Thyroid gland (tissue), 4 donors: Measurements from ENCODE around the gene ZNF598.
"Not testable (repeated sequence)": the region's sequence is repeated elsewhere in the genome, so short reads cannot be mapped to it uniquely, and the experiment has no call there.

ENCODE experiments used
- POLR2A ChIP-seq, 2 donors: fragments of 450-650 bp; IDR thresholded peaks; one replicate each; pipeline ENCODE4 v1.6.1; 2017; ENCODE audit warnings: antibody characterized with exemption in 2 of 2, mild to moderate bottlenecking in 2 of 2, moderate library complexity in 1 of 2
- TF ChIP-seq, protein P1 (sequence below), 6 experiments: fragments of 200-600 bp in 3 of 6; fragments of 450-650 bp in 3 of 6; sonication (generic) in 3 of 6; IDR thresholded peaks; one replicate each; pipeline ENCODE4 v1.5.1; 2016 to 2019; ENCODE audit warnings: antibody characterized with exemption in 6 of 6, mild to moderate bottlenecking in 2 of 6, inconsistent platforms in 1 of 6, moderate library complexity in 1 of 6

DNA sequence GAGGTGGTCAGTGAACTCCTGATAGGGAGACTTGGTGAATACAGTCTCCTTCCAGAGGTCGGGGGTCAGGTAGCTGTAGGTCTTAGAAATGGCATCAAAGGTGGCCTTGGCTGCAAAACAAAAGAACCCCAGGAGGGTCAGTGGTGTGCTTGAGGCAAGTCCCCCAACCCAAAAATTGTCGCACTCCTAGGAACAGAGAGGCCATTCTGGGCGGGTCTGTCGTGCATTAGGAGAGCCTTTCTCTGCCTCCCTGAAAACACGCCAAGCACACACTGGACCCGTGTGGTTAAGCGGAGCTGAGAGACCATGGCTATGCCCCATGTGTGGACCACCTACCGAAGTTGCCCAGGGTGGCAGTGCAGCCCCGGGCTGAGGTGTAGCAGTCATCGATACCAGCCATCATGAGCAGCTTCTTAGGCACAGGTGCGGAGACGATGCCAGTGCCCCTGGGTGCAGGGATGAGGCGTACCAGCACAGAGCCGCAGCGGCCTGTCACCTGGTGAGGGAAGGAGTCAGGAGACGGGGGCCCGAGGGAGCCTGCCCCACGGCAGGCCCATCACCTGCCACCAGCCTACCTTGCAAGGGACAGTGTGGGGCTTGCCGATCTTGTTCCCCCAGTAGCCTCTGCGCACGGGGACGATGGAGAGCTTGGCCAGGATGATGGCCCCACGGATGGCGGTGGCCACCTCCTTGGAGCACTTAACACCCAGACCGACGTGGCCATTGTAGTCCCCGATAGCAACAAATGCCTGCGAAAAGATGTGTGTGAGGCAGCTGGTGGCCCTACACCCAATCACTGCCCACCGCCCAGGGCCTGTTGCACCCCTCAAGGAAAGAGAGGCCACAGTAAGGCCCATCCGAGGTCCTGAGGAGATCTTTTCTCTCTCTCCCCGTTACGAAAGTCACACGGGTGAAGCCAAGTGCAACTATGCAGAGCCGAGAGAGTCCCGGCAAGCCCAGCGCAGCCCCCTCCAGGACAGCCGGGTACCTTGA, 47.2 kb downstream of the ZNF598 start:
- TF ChIP-seq, protein P1, sequence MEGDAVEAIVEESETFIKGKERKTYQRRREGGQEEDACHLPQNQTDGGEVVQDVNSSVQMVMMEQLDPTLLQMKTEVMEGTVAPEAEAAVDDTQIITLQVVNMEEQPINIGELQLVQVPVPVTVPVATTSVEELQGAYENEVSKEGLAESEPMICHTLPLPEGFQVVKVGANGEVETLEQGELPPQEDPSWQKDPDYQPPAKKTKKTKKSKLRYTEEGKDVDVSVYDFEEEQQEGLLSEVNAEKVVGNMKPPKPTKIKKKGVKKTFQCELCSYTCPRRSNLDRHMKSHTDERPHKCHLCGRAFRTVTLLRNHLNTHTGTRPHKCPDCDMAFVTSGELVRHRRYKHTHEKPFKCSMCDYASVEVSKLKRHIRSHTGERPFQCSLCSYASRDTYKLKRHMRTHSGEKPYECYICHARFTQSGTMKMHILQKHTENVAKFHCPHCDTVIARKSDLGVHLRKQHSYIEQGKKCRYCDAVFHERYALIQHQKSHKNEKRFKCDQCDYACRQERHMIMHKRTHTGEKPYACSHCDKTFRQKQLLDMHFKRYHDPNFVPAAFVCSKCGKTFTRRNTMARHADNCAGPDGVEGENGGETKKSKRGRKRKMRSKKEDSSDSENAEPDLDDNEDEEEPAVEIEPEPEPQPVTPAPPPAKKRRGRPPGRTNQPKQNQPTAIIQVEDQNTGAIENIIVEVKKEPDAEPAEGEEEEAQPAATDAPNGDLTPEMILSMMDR (IDR thresholded peaks at IDR 0.05): not testable (repeated sequence)
- not testable (repeated sequence) for TF ChIP-seq POLR2A (IDR thresholded peaks at IDR 0.05)
